Smooth muscle cell of trachea (primary cell): ENCODE results near the gene C1orf122. TPM values are rescaled to one million over a fixed set of nuclear protein-coding genes. Genes with fewer than 3 reads are reported as not detected.

ENCODE experiments used
- total RNA-seq: library from RNA; depleted of rRNA; stranded (reverse); fragments of >200 nt; gene quantifications from 2 replicates; pipeline ENCODE4 v1.2.1, GENCODE V29; 2014

C1orf122 gene
- 23.3 and 46.5 TPM in 2 replicates for total RNA-seq

GRCh38 chr1:37807555-37808368, at the start of gene C1orf122, which contains the start of gene YRDC:
C1orf122 (plus strand) TSS chr1:37807790; CDS start chr1:37808405, 615 bp downstream.
YRDC (minus strand) TSS chr1:37808208; CDS start chr1:37808180, 28 bp downstream.

GRCh38 chr1:37764888-37765441, 42.6 kb upstream of the C1orf122 start, which contains the start of gene EPHA10:
EPHA10 (minus strand) TSS chr1:37765120; CDS start chr1:37765066, 54 bp downstream.

GRCh38 chr1:37793773-37794371, 13.7 kb upstream of the C1orf122 start, which contains the start of gene MANEAL:
MANEAL (plus strand) TSS chr1:37793847; CDS start chr1:37794183, 336 bp downstream.

Other genes starting within 250 kb of the C1orf122 start
- 56.4 and 66.9 TPM in 2 replicates for gene GNL2, start 211.9 kb upstream of the C1orf122 start, total RNA-seq
- 0.15 and 0.83 TPM in 2 replicates for gene RSPO1, start 172.9 kb upstream of the C1orf122 start, total RNA-seq
- gene CDCA8, start 115.3 kb upstream of the C1orf122 start, total RNA-seq: 1.5 and 16.4 TPM in 2 replicates
- 0.15 TPM in 1 of 2 replicates, not detected in the other for gene EPHA10, start 42.7 kb upstream of the C1orf122 start, total RNA-seq
- gene MANEAL, start 13.9 kb upstream of the C1orf122 start, total RNA-seq: 0.15 and 1.8 TPM in 2 replicates
- 8.1 and 11.1 TPM in 2 replicates for gene YRDC, start 418 bp downstream of the C1orf122 start, total RNA-seq
- gene MTF1, start 51.8 kb downstream of the C1orf122 start, total RNA-seq: 3.9 and 4.0 TPM in 2 replicates
- 39.0 and 41.4 TPM in 2 replicates for gene INPP5B, start 139.3 kb downstream of the C1orf122 start, total RNA-seq
- gene SF3A3, start 182.2 kb downstream of the C1orf122 start, total RNA-seq: 64.8 and 121 TPM in 2 replicates
- gene FHL3, start 197.7 kb downstream of the C1orf122 start, total RNA-seq: 16.6 and 31.1 TPM in 2 replicates
- gene UTP11, start 204.9 kb downstream of the C1orf122 start, total RNA-seq: 27.0 and 53.5 TPM in 2 replicates
- gene POU3F1, start 239.0 kb downstream of the C1orf122 start, total RNA-seq: under 0.01 and 0.17 TPM in 2 replicates